Measurements from ENCODE around the gene NGB.

DNA sequence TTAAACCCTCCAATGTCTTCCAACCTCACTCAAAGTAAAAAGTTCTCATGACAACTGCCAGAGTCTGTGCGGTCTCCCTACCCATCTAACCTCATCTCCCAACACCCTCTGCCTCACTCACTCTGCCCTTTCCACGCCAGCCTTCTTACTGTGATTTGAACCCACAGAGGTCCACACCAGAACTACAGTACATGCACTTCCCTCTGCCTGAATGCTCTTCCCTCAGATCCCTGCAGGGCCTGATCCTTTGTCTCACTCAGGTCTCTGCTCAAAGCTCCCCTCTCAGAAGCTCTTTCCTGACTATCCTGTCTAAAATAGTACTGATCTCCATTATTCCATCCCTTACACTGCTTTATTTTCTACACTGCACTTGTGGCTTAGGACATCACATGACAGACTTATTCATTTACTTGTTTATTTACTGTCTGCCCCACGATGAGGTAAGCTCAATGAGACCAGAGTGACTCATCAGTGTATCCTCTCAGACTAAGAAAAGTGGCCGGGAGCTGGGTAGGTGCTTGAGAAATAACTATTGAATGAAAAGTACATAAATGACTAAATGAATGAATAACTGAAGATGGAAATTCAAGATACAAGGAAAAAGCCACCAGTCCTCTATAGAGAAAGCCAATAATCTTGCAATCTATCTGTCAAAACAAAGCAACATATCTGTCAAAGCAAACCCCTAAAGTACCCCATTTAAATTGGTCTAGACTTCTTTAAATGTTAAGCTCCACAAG, 32.6 kb upstream of the NGB start:
- TF ChIP-seq EP300 (IDR thresholded peaks at IDR 0.05) (no peak), POLR2A (IDR thresholded peaks at IDR 0.05) (no peak)
- TF ChIP-seq, protein P1, sequence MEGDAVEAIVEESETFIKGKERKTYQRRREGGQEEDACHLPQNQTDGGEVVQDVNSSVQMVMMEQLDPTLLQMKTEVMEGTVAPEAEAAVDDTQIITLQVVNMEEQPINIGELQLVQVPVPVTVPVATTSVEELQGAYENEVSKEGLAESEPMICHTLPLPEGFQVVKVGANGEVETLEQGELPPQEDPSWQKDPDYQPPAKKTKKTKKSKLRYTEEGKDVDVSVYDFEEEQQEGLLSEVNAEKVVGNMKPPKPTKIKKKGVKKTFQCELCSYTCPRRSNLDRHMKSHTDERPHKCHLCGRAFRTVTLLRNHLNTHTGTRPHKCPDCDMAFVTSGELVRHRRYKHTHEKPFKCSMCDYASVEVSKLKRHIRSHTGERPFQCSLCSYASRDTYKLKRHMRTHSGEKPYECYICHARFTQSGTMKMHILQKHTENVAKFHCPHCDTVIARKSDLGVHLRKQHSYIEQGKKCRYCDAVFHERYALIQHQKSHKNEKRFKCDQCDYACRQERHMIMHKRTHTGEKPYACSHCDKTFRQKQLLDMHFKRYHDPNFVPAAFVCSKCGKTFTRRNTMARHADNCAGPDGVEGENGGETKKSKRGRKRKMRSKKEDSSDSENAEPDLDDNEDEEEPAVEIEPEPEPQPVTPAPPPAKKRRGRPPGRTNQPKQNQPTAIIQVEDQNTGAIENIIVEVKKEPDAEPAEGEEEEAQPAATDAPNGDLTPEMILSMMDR (IDR thresholded peaks at IDR 0.05): no peak

All from ovary (tissue), 3 donors.